NCI-H510A (cell line): ENCODE data around the gene ICAM1.
A peak's percentile ranks its signal among the peaks of the same experiment; 100 is the strongest.
"Not testable (repeated sequence)": the region's sequence is repeated elsewhere in the genome, so short reads cannot be mapped to it uniquely, and the experiment has no call there.

Experiments used
- DNase-seq: peaks from one replicate; lab custom pipeline; 2025; lab: John Stamatoyannopoulos, UW

Gene ICAM1, protein sequence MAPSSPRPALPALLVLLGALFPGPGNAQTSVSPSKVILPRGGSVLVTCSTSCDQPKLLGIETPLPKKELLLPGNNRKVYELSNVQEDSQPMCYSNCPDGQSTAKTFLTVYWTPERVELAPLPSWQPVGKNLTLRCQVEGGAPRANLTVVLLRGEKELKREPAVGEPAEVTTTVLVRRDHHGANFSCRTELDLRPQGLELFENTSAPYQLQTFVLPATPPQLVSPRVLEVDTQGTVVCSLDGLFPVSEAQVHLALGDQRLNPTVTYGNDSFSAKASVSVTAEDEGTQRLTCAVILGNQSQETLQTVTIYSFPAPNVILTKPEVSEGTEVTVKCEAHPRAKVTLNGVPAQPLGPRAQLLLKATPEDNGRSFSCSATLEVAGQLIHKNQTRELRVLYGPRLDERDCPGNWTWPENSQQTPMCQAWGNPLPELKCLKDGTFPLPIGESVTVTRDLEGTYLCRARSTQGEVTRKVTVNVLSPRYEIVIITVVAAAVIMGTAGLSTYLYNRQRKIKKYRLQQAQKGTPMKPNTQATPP

DNA sequence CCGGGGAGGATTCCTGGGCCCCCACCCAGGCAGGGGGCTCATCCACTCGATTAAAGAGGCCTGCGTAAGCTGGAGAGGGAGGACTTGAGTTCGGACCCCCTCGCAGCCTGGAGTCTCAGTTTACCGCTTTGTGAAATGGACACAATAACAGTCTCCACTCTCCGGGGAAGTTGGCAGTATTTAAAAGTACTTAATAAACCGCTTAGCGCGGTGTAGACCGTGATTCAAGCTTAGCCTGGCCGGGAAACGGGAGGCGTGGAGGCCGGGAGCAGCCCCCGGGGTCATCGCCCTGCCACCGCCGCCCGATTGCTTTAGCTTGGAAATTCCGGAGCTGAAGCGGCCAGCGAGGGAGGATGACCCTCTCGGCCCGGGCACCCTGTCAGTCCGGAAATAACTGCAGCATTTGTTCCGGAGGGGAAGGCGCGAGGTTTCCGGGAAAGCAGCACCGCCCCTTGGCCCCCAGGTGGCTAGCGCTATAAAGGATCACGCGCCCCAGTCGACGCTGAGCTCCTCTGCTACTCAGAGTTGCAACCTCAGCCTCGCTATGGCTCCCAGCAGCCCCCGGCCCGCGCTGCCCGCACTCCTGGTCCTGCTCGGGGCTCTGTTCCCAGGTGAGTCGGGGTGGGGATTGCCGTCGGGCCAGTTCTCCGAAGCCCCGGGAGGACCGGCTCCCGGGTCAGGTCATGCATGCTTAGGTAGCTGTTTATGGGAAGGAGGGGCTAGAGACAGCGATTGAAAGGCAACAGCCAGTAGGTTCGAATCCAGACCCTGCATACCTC lies at the start of gene ICAM1:
ICAM1 (plus strand) TSS at position 505 of the 779 bp plus-strand sequence; CDS start at position 545, 40 bp downstream.
- DNase-seq: no peak

DNA sequence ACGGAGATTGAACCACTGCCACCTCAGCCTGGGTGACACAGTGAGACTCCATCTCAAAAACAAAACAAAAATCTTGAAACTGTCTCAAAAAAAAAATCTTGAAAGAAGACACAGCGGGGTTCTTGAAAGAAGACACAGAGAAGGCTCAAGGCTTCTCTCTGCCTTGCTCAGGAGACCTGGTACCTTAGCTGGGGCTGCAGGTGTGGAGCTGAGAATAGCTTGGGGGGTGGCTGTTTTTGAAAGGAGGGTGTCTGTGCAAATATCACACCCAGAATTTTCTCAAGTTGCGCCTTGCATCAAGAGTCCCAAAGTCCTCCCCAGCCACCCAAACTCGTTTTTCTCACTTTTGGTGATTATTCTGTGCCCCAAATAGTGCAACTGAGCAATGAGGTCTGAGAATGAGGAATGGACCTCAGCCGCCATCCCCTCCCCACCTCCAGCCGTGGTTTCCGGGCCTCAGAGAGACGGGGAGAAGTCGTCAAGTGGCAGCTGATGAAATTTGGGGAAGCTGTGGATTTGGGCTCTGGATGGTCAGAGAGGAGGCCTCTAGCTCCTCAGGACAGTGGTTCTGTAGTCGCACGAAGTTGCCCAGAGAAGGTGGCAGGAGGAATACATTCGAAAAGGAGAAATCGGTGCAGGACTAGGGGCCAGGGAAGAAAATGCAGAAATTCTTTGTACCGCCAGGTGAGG lies 48.6 kb upstream of the ICAM1 start:
- no peak for DNase-seq

DNA sequence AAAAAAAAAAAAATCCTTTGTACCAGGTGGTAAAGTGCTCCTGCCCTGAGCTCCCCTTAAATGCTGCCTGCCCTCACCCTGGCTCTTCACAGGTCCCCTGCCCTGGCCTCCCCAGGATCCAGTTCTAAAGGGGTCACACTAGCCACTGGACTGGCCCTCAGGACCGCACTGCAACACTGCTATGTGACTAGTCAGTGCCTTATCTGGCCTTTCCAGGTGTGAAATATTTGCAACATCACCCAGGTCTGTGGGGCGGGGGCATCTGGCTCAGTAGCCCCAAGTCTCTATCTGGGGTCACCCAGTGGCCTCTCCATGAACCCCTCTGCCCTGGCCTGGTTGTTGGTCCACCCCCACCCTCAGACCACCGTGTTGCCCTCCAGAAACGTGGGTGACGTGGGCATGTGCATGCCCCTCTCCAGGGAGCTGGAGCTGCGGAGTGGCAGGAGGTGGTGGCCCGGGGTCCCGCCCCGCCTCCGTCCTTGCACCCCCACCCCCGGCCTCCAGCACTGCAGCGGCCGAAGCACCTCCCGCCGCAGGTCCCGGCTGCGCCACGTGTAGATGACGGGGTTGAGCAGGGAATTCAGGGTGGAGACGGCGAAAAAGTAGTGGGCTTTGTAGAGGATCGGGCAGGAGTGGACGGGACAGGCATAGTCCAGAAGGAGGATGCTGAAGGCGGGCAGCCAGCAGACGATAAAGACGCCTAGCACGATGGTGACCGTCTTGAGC lies 47.3 kb upstream of the ICAM1 start:
- no peak for DNase-seq

DNA sequence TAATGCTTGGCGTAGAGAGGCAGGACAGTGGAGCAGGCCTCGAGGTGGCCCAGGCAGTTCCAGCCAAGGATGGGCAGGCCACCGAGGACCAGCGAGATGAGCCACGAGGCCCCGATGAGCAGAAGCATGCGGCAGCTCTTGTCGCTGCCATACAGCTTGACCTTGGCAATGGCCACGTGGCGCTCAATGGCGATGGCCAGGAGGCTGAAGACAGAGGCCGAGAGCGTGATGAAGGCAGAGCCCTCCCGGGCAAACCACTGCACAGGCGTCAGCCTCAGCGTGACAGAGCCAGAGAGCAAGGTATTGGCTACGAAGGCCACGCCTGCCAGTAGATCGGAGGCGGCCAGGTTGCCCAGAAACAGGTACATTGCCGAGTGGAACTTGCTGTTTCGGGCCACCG lies 46.6 kb upstream of the ICAM1 start:
- DNase-seq: no peak

DNA sequence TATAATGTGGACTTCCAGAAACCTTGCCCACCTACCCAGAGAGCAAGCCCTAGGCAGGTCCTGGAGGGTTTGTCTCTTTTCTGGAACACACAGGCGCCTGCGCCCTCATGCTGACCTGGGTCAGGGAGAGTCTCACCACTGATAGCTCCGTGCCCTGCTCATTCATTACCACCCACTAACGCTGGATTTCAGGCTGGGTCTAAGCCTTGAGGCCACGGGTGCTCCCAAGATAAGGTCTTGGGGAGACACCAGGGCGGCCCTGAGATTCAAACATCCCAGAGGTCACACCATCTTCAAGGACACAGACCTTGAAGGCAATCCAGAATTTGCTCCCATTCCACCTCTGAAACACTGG lies 44.9 kb upstream of the ICAM1 start:
- no peak for DNase-seq

DNA sequence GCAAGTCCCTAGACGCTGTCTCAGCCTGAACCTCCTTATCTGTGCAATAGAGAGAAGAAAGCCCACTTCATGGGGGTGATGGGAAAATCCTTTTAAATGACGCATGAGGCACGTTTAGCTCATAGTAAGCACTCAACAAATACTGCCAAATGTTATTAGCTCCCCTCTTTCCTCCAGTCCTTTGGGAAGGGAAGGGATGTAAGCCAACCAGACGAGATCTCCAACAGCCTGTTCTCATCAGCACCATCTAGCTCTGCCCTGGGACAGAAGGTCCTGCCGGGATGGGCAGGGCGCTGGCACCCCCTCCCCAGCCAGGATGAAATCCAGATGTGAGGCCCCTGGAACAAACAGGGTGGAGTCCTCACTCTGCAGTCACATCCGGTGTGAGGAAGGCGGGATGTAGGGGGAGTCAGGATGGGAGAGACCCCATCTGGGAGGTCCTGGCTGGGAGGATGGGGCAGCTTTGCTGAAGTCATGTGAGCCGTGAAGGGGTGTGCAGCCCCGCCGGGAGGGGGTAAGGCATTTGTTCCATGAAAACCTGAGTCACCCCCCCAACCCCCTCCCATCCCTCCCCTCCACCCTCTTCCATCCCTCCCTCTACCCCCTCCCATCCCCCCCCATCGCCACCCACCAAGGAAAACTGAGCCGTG lies 44.4 kb upstream of the ICAM1 start:
- no peak for DNase-seq

DNA sequence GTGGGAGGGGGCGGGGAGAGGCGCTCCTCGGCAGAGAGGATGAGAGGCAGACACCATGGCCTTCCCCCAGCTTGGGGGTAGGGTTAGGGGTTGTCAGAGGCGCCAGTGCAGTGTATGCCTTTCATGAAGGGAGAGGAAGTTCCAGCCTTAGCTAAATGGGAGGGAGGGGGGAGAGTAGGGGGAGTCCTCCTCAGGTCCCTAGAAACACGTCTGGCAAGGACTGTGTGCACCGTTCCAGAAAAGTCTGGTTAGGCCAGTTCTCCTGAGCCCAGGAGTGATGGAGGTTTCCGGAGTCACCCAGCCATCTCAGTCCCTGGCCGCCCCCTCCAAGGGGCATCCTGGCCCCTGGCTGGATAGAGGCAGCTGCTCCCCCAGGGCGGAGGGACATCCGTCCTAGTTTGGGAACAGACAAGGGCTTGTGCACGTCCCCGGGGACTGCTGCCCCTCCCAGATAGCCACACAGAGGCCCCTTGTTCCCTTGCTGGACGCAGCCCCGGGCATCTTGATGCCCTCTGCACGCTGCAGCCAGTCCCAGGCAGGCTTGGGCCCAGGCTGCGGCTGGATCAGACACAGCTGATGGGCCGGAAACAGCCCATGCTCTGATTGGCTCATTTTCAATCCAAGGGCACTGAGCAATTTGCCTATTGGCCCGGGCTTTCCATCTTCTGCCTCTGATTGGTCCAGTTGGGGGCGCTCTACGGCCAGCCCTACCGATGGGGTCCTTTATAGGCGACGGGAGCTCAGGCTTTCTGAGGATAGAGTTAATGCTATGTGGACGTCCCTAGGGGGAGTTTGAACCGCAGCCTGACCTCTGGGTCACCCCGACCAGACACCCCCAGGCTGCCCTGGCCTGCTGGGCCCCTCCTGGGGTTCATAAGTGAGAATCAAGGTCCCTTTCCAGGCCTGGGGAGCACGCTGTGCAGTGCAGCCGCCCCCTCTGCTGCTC lies 43.6 kb upstream of the ICAM1 start:
- DNase-seq: no peak

DNA sequence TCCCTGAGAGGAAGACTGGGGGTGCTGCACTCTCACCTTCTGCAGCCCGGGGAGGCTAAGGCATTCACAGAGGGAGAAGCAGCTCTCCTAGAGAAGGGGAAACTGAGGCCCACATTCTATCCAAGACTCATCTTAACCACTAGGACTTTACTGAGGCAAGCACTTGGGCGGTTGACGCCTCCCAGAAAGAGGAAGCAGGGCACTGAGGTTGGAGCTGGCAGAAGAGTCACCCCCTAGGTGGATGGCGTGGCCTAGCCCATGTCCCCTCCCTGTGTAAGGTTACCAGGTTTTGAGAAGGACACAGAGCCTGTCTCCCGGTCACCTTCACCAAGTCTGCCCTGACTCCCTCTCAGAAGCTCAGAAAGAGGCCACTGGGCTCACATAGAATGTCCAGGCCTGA lies 42.5 kb upstream of the ICAM1 start:
- DNase-seq: no peak

DNA sequence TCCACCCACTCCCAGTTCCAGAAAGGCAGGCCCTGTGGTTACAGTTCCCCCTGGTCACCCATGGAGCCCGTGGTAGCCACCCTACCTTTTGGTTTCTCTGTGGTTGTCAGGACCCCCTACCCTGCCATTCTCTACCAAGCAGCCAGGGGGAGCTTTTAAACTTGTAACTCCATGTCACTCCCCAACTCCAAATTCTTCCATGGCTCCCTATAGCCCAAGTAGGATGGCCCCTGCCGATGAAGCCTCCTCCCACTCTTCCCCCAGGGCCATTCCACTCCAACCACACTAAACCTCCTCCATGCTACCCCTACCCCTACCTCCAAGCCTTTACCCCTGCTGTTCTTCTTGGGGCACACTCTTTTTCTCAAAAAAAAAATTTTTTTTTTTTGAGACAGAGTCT lies 42.0 kb upstream of the ICAM1 start:
- no peak for DNase-seq

DNA sequence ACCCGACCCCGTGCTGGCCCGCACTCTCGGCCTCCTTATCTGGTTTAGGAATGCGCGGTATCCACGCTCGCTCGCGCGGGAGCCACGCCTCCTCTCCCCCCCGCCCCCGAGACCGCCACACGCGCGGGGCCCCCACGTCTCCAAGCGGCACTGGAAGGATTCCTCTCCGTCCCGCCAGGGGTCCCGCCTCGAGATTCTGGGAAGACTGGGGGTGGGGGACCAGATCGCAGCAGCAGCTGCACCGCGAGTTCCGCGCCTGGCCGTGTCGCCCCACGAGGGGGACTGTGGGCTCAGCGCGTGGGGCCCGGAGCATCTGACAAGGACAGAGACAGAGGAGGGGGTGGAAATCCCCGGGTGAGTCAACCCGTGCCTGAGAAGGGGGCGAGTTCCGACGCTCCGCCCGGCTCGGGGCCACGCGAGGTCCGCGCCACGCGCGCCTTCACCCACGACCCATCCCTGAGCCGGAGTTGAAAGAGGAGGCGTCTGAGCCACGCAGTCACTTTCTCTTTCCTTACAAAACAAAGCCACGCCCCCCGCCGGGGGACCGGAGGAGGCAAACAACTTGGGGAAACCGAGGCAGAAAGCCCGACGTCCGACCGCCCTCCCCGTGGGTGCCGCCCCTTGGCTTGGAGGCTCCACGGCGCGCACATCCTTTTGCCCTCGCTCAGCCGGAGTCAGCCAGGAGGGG lies 40.6 kb upstream of the ICAM1 start:
- DNase-seq: no peak

DNA sequence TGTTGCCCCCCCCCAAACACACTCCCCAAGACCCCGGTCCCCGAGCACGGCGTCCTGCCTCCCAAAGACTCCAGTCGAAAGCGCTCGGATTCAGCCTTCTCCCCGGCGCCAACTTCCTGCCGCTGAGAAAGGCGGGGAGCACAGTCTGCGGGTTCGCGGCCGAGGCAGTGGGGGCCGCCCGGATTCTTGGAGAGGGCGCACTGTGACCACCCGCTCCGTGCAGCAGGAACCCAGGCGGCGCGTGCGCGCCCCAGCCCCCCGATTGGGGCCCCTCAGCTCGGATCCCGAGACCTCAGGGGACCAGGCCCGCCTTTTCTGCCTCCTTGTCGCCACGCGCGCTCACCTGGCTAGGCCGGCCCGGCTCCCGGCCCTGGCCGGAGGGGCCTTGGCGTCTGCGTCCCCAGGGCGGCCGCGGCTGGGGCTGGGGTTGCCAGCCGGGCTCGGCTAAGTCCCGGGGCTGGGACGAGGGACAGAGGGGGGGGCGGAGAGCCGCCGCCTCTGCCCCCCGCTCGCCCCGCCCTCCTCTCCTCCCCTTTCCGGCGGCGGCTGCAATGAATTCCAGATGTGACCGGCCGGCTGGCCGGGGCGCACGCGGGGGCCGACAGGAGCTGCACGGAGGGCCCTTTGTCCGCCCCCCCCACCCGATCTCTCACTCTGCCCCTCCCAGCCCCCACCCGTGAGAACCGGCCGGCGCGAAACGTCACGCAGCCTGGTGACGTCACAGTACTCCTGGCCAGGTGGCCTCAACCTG lies 39.9 kb upstream of the ICAM1 start, which contains the start of gene S1PR2:
S1PR2 (minus strand) TSS at position 471 of the 751 bp plus-strand sequence. CDS start 6,426 bp downstream, outside the sequence.
- DNase-seq: peak; percentile 89

DNA sequence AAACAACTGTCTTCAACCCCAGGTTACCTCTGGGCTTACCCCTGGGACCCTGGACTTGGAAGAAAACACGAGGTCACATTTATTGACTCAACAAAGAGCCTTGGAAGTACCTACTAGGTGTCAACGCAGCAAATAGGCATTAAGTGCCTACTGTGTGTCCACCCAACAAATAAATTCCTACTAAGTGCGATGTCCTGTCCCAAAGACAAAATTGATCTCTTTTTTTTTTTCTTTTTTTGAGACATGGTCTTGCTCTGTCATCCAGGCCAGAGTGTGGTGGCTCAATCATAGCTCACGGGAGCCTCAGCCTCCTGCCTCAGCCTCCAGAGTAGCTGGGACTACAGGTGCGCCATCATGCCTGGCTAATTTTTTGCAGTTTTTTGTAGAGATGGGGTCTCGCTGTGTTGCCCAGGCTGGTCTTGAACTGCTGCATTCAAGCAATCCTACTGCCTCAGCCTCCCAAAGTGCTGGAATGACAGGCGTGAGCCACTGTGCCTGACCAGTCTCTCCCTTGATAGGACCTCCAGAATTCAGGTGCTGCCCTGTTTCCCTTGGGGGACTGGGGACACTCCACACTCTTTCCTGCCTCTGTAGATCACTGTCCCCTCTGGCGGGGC lies 39.2 kb upstream of the ICAM1 start:
- DNase-seq: no peak

DNA sequence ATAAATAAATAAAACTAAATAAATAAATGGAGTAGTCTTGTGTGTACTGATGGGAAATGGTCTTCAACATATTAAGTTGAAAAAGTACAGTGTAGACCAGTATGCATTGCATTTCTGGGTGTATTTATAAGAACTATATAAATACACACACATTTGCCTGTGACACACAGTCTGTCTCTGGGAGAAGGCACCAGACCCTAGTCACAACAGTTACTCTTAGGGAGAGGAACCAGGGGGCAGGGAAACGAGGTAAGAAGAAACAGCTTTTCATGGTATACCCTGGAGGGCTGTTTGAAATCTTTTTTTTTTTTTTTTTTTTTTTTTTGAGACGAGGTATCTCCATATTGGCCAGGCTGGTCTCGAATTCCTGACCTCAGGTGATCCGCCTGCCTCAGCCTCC lies 37.0 kb upstream of the ICAM1 start:
- DNase-seq: no peak

DNA sequence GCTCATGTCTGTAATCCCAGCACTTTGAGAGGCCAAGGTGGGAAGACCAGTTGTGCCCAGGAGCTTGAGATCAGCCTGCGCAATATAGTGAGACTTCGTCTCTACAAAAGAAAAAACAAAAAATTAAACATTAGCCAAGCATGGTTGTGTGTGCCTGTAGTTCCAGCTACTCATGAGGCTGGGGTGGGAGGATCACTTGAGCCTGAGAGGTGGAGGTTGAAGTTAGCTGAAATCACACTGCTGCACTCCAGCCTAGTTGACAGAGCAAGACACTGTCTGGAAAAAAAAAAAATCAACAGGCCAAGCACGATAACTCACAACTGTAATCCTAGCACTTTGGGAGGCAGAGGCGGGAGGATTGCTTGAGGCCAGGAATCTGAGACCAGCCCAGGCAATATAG lies 35.9 kb upstream of the ICAM1 start:
- no peak for DNase-seq

DNA sequence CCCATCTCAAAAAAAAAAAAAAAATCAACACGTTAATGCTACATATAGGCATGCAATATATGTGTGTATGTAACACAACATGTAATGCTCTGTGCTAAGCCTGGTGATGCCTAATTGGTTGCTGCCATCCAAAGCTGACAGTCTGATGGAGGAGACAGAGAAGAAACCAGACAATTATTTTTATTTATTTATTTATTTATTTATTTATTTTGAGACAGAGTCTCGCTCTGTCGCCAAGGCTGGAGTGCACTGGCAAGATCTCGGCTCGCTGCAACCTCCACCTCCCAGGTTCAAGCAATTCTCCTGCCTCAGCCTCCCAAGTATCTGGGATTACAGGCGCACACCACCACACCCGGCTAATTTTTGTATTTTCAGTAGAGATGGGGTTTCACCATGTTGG lies 35.5 kb upstream of the ICAM1 start:
- not testable (repeated sequence) for DNase-seq

DNA sequence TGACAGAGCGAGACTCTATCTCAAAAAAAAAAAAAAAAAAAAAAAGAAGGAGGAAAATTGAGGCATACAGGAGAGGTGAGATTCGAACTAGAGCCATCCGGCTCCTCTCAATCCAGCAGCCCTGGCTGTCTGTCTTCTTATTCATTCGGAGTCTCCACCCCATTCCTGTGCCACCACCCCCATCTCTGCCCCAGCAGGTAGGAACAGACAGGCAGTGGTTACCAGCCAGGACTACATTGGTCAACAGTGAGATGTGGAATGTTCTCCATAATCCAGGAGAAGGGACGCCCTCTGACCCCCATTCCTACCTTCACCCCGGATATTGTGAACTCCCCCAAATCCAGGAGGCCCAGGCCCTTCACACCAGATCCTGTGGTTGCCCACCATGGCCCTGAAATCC lies 33.2 kb upstream of the ICAM1 start:
- DNase-seq: no peak

DNA sequence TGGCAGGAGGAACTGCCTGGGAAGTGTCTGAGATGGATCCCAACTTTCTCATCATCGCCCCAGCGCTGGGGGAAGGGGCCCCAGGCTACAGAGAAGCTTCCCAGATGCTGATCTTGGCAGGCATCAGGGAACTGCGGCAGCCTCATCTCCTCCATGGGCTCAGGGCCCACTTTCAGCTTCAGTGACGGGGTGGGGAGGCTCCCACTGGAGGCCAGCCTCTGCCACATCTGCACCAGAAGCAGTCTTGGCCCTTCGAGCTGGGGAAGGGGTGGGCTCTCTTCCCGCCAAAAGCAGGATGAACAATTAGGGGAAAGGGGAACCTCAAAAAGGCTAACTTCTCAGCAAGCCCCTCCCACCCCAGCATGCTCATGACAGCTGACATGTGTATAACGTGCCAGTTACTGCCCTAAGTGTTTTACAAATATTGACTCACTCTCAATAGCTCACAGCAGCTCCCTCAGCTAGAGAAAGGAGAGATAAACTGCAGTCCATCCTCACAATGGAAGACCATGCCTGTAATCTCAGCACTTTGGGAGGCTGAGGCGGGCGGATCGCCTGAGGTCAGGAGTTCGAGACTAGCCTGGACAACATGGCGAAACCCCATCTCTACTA lies 32.6 kb upstream of the ICAM1 start:
- DNase-seq: peak; percentile 89
